K562 (cell line): ENCODE measurements around the gene NR1I3. TPM values are rescaled to one million over a fixed set of nuclear protein-coding genes. Genes with fewer than 3 reads are reported as not detected.

Experiments used
- CC2D1A ChIP-seq: fragments of 450-650 bp; IDR thresholded peaks from 2 replicates; pipeline ENCODE4 v1.6.1; 2017; ENCODE audit warnings: mild to moderate bottlenecking
- CREB3L1 ChIP-seq: fragments of 450-650 bp; IDR thresholded peaks from 2 replicates; pipeline ENCODE4 v1.6.1; 2014; ENCODE audit warnings: low read depth, mild to moderate bottlenecking, moderate library complexity, borderline replicate concordance
- CTCF ChIP-seq, 3 experiments: IDR thresholded peaks in 2 of 3; conservative IDR thresholded peaks in 1 of 3; 2 replicates each; pipeline ENCODE4 v1.5.1; 2011 to 2012; ENCODE audit warnings: low read length in 3 of 3, mild to moderate bottlenecking in 3 of 3, control low read depth in 2 of 3, improper control_type of control experiment in 1 of 3, inconsistent platforms in 1 of 3, low read depth in 1 of 3, mixed read lengths in 1 of 3, moderate library complexity in 1 of 3; ENCODE audit not compliant: insufficient read depth in 2 of 3
- DEAF1 ChIP-seq: fragments of 450-650 bp; formaldehyde crosslinking; IDR thresholded peaks from 2 replicates; pipeline ENCODE4 v1.4.0; 2020; ENCODE audit warnings: mild to moderate bottlenecking, moderate library complexity
- DPF2 ChIP-seq: fragments of 450-650 bp; IDR thresholded peaks from 2 replicates; pipeline ENCODE4 v1.6.1; 2016
- HDAC3 ChIP-seq: fragments of 450-650 bp; IDR thresholded peaks from 2 replicates; pipeline ENCODE4 v1.6.1; 2018; ENCODE audit warnings: borderline replicate concordance, mild to moderate bottlenecking, moderate library complexity; ENCODE audit not compliant: partially characterized antibody
- HINFP ChIP-seq: fragments of 450-650 bp; conservative IDR thresholded peaks from 2 replicates; pipeline ENCODE4 v1.6.1; 2016; ENCODE audit warnings: missing genetic modification characterization, low read depth, mild to moderate bottlenecking, control low read depth, missing compliant biosample characterization
- NEUROD1 ChIP-seq: fragments of 150-350 bp; IDR thresholded peaks from 2 replicates; pipeline ENCODE4 v1.6.1; 2014; ENCODE audit warnings: borderline replicate concordance, low read length, low read depth; ENCODE audit not compliant: partially characterized antibody
- PHF8 ChIP-seq: fragments of 200-600 bp; sonication (generic); IDR thresholded peaks from 2 replicates; pipeline ENCODE4 v1.6.1; 2012; ENCODE audit warnings: mixed run types, mild to moderate bottlenecking, inconsistent platforms, low read length, moderate library complexity, borderline replicate concordance
- POLR3A ChIP-seq: IDR thresholded peaks from 2 replicates; pipeline ENCODE4 v1.6.1; 2011; ENCODE audit warnings: borderline replicate concordance, mild to moderate bottlenecking, moderate library complexity; ENCODE audit not compliant: insufficient read length, insufficient read depth; ENCODE audit errors: extremely low read depth
- SIN3B ChIP-seq: fragments of 450-650 bp; IDR thresholded peaks from 2 replicates; pipeline ENCODE4 v1.6.1; 2017; ENCODE audit warnings: low read depth, mild to moderate bottlenecking, moderate library complexity
- SLC30A9 ChIP-seq: fragments of 250-450 bp; sonication (Bioruptor Pico); IDR thresholded peaks from 2 replicates; pipeline ENCODE4 v1.8.0; 2022; ENCODE audit warnings: mild to moderate bottlenecking, moderate library complexity
- STAT6 ChIP-seq: sonication (generic); formaldehyde crosslinking; IDR thresholded peaks from 2 replicates; pipeline ENCODE4 v1.8.1; 2023; ENCODE audit warnings: mild to moderate bottlenecking, missing genetic modification reagents
- TCF15 ChIP-seq: fragments of 250-450 bp; sonication (Bioruptor Pico); IDR thresholded peaks from 2 replicates; pipeline ENCODE4 v1.8.0; 2022; ENCODE audit warnings: moderate library complexity, mild to moderate bottlenecking, inconsistent platforms
- ZEB2 ChIP-seq: fragments of 450-650 bp; IDR thresholded peaks from 2 replicates; pipeline ENCODE4 v1.6.1; 2016
- polyA plus RNA-seq, 8 experiments: library from polyadenylated mRNA; depleted of rRNA in 4 of 8; stranded (reverse) in 5 of 8; unstranded in 3 of 8; fragments of >200 nt; fragmentation: Nextera tagmentation in 2 of 8; fragmentation: Illumina TruSeq in 1 of 8; extraction: Ambion mirVana in 2 of 8; extraction: Trizol in 1 of 8; gene quantifications; 2 replicates each; pipeline versions ENCODE4 v1.2.1 to v1.2.3, GENCODE V29; 2011 to 2014; ENCODE audit warnings: inconsistent platforms in 1 of 8, missing spikeins in 1 of 8
- total RNA-seq, 7 experiments: library from RNA; depleted of rRNA in 6 of 7; stranded (reverse); fragments of >200 nt in 6 of 7; fragmentation: Illumina TruSeq in 2 of 7; extraction: Trizol in 2 of 7; gene quantifications; 2 replicates each; pipeline versions ENCODE4 v1.2.1 to v1.2.3, GENCODE V29; 2011 to 2021; ENCODE audit warnings: low replicate concordance in 1 of 7

NR1I3 gene
- total and polyA plus RNA-seq, 9 of the 15 experiments (the other 6 are each of a cell fraction or from before 2014, with no cell fraction given), result 0.11 TPM; not detected in 8

GRCh38 chr1:161227196-161227871 lies 10.7 kb downstream of the NR1I3 start (continued):
- TF ChIP-seq CTCF (IDR thresholded peaks at IDR 0.05 in 2 of 3, conservative IDR thresholded peaks at IDR 0.05 in 1 of 3; ENCODE audit: insufficient read depth in 2 of 3, low read depth in 1 of 3, low read length in 3 of 3), result peak; percentile 78 to 94 (median 85)
- peak; percentile 76 for TF ChIP-seq ZEB2
- peak; percentile 34; the same call in 1 of the 2 replicates for TF ChIP-seq PHF8
- TF ChIP-seq SIN3B, result 0 out of 2 replicates have a peak, but pooled peaks have one; percentile 14
- no peak for TF ChIP-seq TCF15 (CRISPR knock-in tag)
- 0 out of 2 replicates have a peak, but pooled peaks have one; percentile 26 for TF ChIP-seq DPF2
- TF ChIP-seq CC2D1A, result peak; percentile 31; the same call in 1 of the 2 replicates
- peak; percentile 44; the same call in 1 of the 2 replicates for TF ChIP-seq CREB3L1
- no peak for TF ChIP-seq POLR3A
- no peak for TF ChIP-seq HINFP (tag)
- 0 out of 2 replicates have a peak, but pooled peaks have one; percentile 64 for TF ChIP-seq STAT6 (CRISPR knock-in tag)
- TF ChIP-seq SLC30A9 (CRISPR knock-in tag), result no peak
- TF ChIP-seq HDAC3, result no peak
- peak; percentile 22 for TF ChIP-seq NEUROD1
- peak; percentile 66; the same call in 1 of the 2 replicates for TF ChIP-seq DEAF1 (CRISPR knock-in tag)
